H1 (cell line): ENCODE data around the gene TRPM6. TPM values are rescaled to one million over a fixed set of nuclear protein-coding genes. Genes with fewer than 3 reads are reported as not detected.
"Not testable (repeated sequence)": the region's sequence is repeated elsewhere in the genome, so short reads cannot be mapped to it uniquely, and the experiment has no call there.

ENCODE experiments used
- CTCF ChIA-PET: fragments of 300-600 bp; sonication (Branson Sonifier 250); formaldehyde crosslinking; loops from one replicate; lab custom pipeline; 2021; ENCODE audit not compliant: partially characterized antibody; lab: Charles Lee
- POLR2A ChIA-PET: fragments of 300-600 bp; sonication (Branson Sonifier 250); formaldehyde crosslinking; loops from one replicate; lab custom pipeline; 2021; ENCODE audit warnings: inconsistent platforms; ENCODE audit not compliant: partially characterized antibody; lab: Charles Lee
- DNase-seq, 2 experiments: peaks; one replicate each; pipeline versions ENCODE4 v3.0.0 to v3.0.0-alpha.2; 2010 to 2022; ENCODE audit warnings: low spot score in 2 of 2, low read depth in 1 of 2, mixed read lengths in 1 of 2
- FAIRE-seq: peaks from 2 replicates; lab custom pipeline; 2011; peaks lifted over from hg19 to GRCh38; lab: Jason Lieb, UNC
- H2AFZ ChIP-seq: 2 replicates; pipeline ENCODE4 v1.8.1; 2012; ENCODE audit warnings: low read length, inconsistent platforms
- H2AK5ac ChIP-seq: 2 replicates; pipeline ENCODE4 v1.6.1; 2013; ENCODE audit warnings: low read depth, low read length
- H2BK120ac ChIP-seq: replicated peaks from 2 replicates; pipeline ENCODE3; 2013; ENCODE audit warnings: low read depth, low read length, inconsistent platforms
- H2BK12ac ChIP-seq: 2 replicates; pipeline ENCODE4 v1.6.1; 2013; ENCODE audit warnings: low read depth, low read length
- H2BK15ac ChIP-seq: 2 replicates; pipeline ENCODE4 v1.6.1; 2013; ENCODE audit warnings: low read length
- H2BK20ac ChIP-seq: 2 replicates; pipeline ENCODE4 v1.6.1; 2013; ENCODE audit warnings: low read length
- H2BK5ac ChIP-seq: 2 replicates; pipeline ENCODE4 v1.6.1; 2013; ENCODE audit warnings: low read depth, low read length
- H3K14ac ChIP-seq: 2 replicates; pipeline ENCODE4 v1.6.1; 2013; ENCODE audit warnings: inconsistent platforms; ENCODE audit not compliant: insufficient read length
- H3K18ac ChIP-seq: 2 replicates; pipeline ENCODE4 v1.6.1; 2013; ENCODE audit warnings: low read length; ENCODE audit errors: extremely low read depth
- H3K23ac ChIP-seq: 2 replicates; pipeline ENCODE4 v1.6.1; 2013; ENCODE audit warnings: inconsistent platforms; ENCODE audit not compliant: insufficient read length
- H3K23me2 ChIP-seq: 2 replicates; pipeline ENCODE4 v1.6.1; 2013; ENCODE audit warnings: low read depth, low read length
- H3K27ac ChIP-seq: 2 replicates; pipeline ENCODE4 v1.6.1; 2011; ENCODE audit warnings: low read depth, low read length, inconsistent platforms
- H3K27me3 ChIP-seq, 4 experiments: replicated peaks in 1 of 4; 1 replicate in 1 of 4; 2 replicates in 3 of 4; pipeline versions ENCODE4 v1.6.1 to v1.8.1; 2011 to 2013; ENCODE audit warnings: low read length in 3 of 4, mild to moderate bottlenecking in 3 of 4, inconsistent platforms in 2 of 4, mixed read lengths in 2 of 4, moderate library complexity in 1 of 4; ENCODE audit not compliant: control insufficient read depth in 3 of 4, insufficient read depth in 3 of 4; ENCODE audit errors: extremely low read depth in 1 of 4
- H3K36me3 ChIP-seq, 4 experiments: 2 replicates each; pipeline versions ENCODE4 v1.6.1 to v1.8.1; 2011 to 2013; ENCODE audit warnings: mild to moderate bottlenecking in 4 of 4, low read length in 3 of 4, moderate library complexity in 2 of 4, control low read depth in 1 of 4, inconsistent platforms in 1 of 4; ENCODE audit not compliant: insufficient read depth in 4 of 4, control insufficient read depth in 2 of 4
- H3K4ac ChIP-seq: replicated peaks from 2 replicates; pipeline ENCODE3; 2013; ENCODE audit warnings: low read length, low read depth, mixed read lengths, inconsistent platforms; ENCODE audit not compliant: insufficient read length
- H3K4me1 ChIP-seq, 4 experiments: replicated peaks in 1 of 4; 1 replicate in 1 of 4; 2 replicates in 3 of 4; pipeline versions ENCODE4 v1.6.1 to v1.8.1; 2011 to 2013; ENCODE audit warnings: low read length in 3 of 4, inconsistent platforms in 2 of 4, mixed read lengths in 1 of 4; ENCODE audit not compliant: insufficient read depth in 4 of 4, control insufficient read depth in 3 of 4
- H3K4me2 ChIP-seq, 2 experiments: 2 replicates each; pipeline versions ENCODE4 v1.6.1 to v1.8.1; 2011 to 2013; ENCODE audit warnings: low read depth in 2 of 2, low read length in 2 of 2, control low read depth in 1 of 2, inconsistent platforms in 1 of 2, mild to moderate bottlenecking in 1 of 2; ENCODE audit not compliant: insufficient read depth in 1 of 2
- H3K4me3 ChIP-seq, 4 experiments: fragments of 200-600, 300-600 bp in 1 of 4; sonication (generic), shearing (Covaris generic), sonication (Bioruptor Twin) in 1 of 4; 2 replicates each; pipeline versions ENCODE4 v1.5.1 to v1.8.1; 2011 to 2016; ENCODE audit warnings: low read length in 4 of 4, low read depth in 3 of 4, control low read depth in 2 of 4, inconsistent platforms in 2 of 4, mild to moderate bottlenecking in 2 of 4, mixed read lengths in 1 of 4, moderate library complexity in 1 of 4; ENCODE audit not compliant: insufficient read depth in 2 of 4; ENCODE audit errors: extremely low read depth in 1 of 4
- H3K56ac ChIP-seq: replicated peaks from 2 replicates; pipeline ENCODE3; 2013; ENCODE audit warnings: low read depth, mild to moderate bottlenecking, mixed read lengths, low read length, inconsistent platforms; ENCODE audit not compliant: insufficient read length
- H3K79me1 ChIP-seq: 2 replicates; pipeline ENCODE4 v1.6.1; 2013; ENCODE audit warnings: low read depth, low read length, control low read depth
- H3K79me2 ChIP-seq, 2 experiments: 2 replicates each; pipeline versions ENCODE4 v1.6.1 to v1.8.1; 2012 to 2013; ENCODE audit warnings: low read length in 2 of 2, mild to moderate bottlenecking in 2 of 2, inconsistent platforms in 1 of 2; ENCODE audit not compliant: insufficient read depth in 2 of 2, control insufficient read depth in 1 of 2
- H3K9ac ChIP-seq, 4 experiments: replicated peaks in 1 of 4; 1 replicate in 1 of 4; 2 replicates in 3 of 4; pipeline versions ENCODE4 v1.6.1 to v1.8.1; 2011 to 2013; ENCODE audit warnings: low read depth in 3 of 4, low read length in 3 of 4, control low read depth in 2 of 4, mild to moderate bottlenecking in 2 of 4, moderate library complexity in 2 of 4, inconsistent platforms in 1 of 4; ENCODE audit errors: extremely low read depth in 1 of 4
- H3K9me3 ChIP-seq, 2 experiments: 2 replicates each; pipeline versions ENCODE4 v1.6.1 to v1.8.1; 2012 to 2013; ENCODE audit warnings: mild to moderate bottlenecking in 2 of 2, moderate library complexity in 2 of 2, control low read depth in 1 of 2, inconsistent platforms in 1 of 2, low read depth in 1 of 2, low read length in 1 of 2, mixed read lengths in 1 of 2; ENCODE audit not compliant: insufficient read depth in 2 of 2
- H4K20me1 ChIP-seq, 2 experiments: replicated peaks in 1 of 2; 2 replicates each; pipeline versions ENCODE3 to v1.8.1; 2011 to 2013; ENCODE audit warnings: inconsistent platforms in 2 of 2, low read length in 2 of 2, mild to moderate bottlenecking in 1 of 2; ENCODE audit not compliant: insufficient read depth in 2 of 2, control insufficient read depth in 1 of 2
- H4K5ac ChIP-seq: 2 replicates; pipeline ENCODE4 v1.6.1; 2013; ENCODE audit warnings: low read length, low read depth, mixed read lengths, inconsistent platforms; ENCODE audit not compliant: insufficient read length
- H4K8ac ChIP-seq: 2 replicates; pipeline ENCODE4 v1.8.0; 2013; ENCODE audit warnings: mild to moderate bottlenecking, moderate library complexity, low read length, inconsistent platforms; ENCODE audit not compliant: insufficient read depth; ENCODE audit errors: extremely low read depth
- H4K91ac ChIP-seq: replicated peaks from 2 replicates; pipeline ENCODE3; 2013; ENCODE audit warnings: low read length, mixed read lengths, inconsistent platforms; ENCODE audit not compliant: insufficient read length
- BCL11A ChIP-seq, 2 experiments: IDR thresholded peaks; one replicate each; pipeline ENCODE4 v1.6.1; 2011; ENCODE audit warnings: low read depth in 2 of 2, low read length in 2 of 2, mild to moderate bottlenecking in 2 of 2
- EZH2 ChIP-seq: fragments of 200-600 bp; sonication (generic); IDR thresholded peaks from 2 replicates; pipeline ENCODE4 v1.7.1; 2012; ENCODE audit warnings: low read depth, mild to moderate bottlenecking, moderate library complexity, low read length, inconsistent platforms; ENCODE audit not compliant: severe bottlenecking
- MAFK ChIP-seq: IDR thresholded peaks from 2 replicates; pipeline ENCODE4 v1.6.1; 2012; ENCODE audit warnings: low read depth, mild to moderate bottlenecking, improper control_type of control experiment, low read length
- NRF1 ChIP-seq: IDR thresholded peaks from 2 replicates; pipeline ENCODE4 v1.6.1; 2011; ENCODE audit warnings: mild to moderate bottlenecking, low read depth, low read length, improper control_type of control experiment
- RXRA ChIP-seq: IDR thresholded peaks from 2 replicates; pipeline ENCODE4 v1.6.1; 2011; ENCODE audit warnings: low read depth, mild to moderate bottlenecking, low read length, moderate library complexity; ENCODE audit not compliant: insufficient read depth
- SP2 ChIP-seq: IDR thresholded peaks from 2 replicates; pipeline ENCODE4 v1.6.1; 2012; ENCODE audit warnings: mild to moderate bottlenecking, low read length, inconsistent platforms
- WGBS, 2 experiments: shearing (Covaris generic) in 1 of 2; methylation state at CpG; one replicate each; pipeline versions ENCODE4 v1.1.6 to v1.1.7; 2013 to 2015; ENCODE audit warnings: low lambda C conversion rate in 2 of 2, mixed read lengths in 2 of 2, inconsistent platforms in 1 of 2, low coverage in 1 of 2, missing lambda C conversion rate in 1 of 2; ENCODE audit not compliant: insufficient replicate concordance in 2 of 2, insufficient coverage in 1 of 2, insufficient read length in 1 of 2; ENCODE audit errors: extremely low coverage in 1 of 2, missing lambda C conversion rate in 1 of 2; 5-methylcytosine and 5-hydroxymethylcytosine counted together
- polyA plus RNA-seq, 7 experiments: library from polyadenylated mRNA; depleted of rRNA in 3 of 7; stranded (reverse) in 5 of 7; unstranded in 2 of 7; fragments of >200 nt in 5 of 7; fragments of 200-250 nt in 2 of 7; gene quantifications; 1 replicate in 5 of 7; 2 replicates in 1 of 7; 4 replicates in 1 of 7; pipeline versions ENCODE4 v1.2.1 to v1.2.3, GENCODE V29; 2011 to 2013; ENCODE audit warnings: missing spikeins in 2 of 7, mixed read lengths in 2 of 7
- total RNA-seq: library from RNA; stranded (reverse); fragmentation: NEBNext Ultra II Directional; extraction: Animal tissue kit (Norgen Biotek cat#: 25700); gene quantifications from 2 replicates; pipeline ENCODE4 v1.2.1, GENCODE V29; 2021

The TRPM6 gene
- total and polyA plus RNA-seq, 2 of the 8 experiments (the other 6 are each of a cell fraction or from before 2014, with no cell fraction given): 0.45 to 1.5 TPM

DNA sequence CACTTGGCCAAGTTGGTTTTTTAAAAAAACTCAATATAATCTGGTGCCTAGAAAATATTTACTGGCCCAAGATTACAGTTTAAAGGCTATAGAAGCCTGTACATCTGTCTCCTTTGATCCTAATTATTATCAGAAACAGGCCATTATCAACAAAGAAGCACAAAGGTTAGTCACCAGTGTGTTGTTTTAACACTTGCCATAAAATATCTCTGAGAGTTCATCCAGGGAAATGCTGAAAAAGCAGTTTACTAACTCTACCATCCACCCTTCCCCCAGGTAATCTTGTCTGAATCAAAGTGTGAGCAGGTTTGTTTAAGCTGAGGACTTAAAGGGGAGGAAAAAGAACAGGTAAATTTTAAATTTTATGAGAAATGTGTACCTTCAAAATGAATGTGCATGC lies 13.3 kb upstream of the TRPM6 start (continued):
- TF ChIP-seq EZH2 (no peak), RXRA (no peak), NRF1 (no peak), MAFK (no peak), SP2 (no peak), BCL11A (IDR thresholded peaks at IDR 0.05; ENCODE audit: low read depth in 2 of 2, low read length in 2 of 2) (no peak)
- TF ChIP-seq, all 59 proteins: peak for 0

GRCh38 chr9:74888449-74888848 lies 728 bp upstream of the TRPM6 start:
- H4K91ac ChIP-seq, H2BK15ac ChIP-seq, H3K27ac ChIP-seq, H2AFZ ChIP-seq, H3K79me1 ChIP-seq, DNase-seq, H3K4me1 ChIP-seq, H2BK120ac ChIP-seq, H3K79me2 ChIP-seq, H4K5ac ChIP-seq, CTCF ChIA-PET, H2AK5ac ChIP-seq, H3K27me3 ChIP-seq, POLR2A ChIA-PET, H3K23ac ChIP-seq, H3K14ac ChIP-seq, H2BK12ac ChIP-seq, H3K4ac ChIP-seq, H3K9me3 ChIP-seq, H3K36me3 ChIP-seq, H2BK20ac ChIP-seq, H3K4me3 ChIP-seq, FAIRE-seq, H4K8ac ChIP-seq, H3K18ac ChIP-seq, H2BK5ac ChIP-seq, H4K20me1 ChIP-seq, H3K9ac ChIP-seq, H3K56ac ChIP-seq, H3K23me2 ChIP-seq: not testable (repeated sequence)
- H3K4me2 ChIP-seq: peak overlapping the region in 1 of 2 experiments; percentile 59; a peak in 1 of 4 replicates
- WGBS, 2 experiments: 83% methylated on average over 3 of the region's 3 CpGs; no CpG with 5 or more reads in 1 of the 2 experiments
